NCI-H187 (cell line): ENCODE data around the gene FAM156B.
"Not testable (repeated sequence)": the region's sequence is repeated elsewhere in the genome, so short reads cannot be mapped to it uniquely, and the experiment has no call there.

ENCODE experiments used
- DNase-seq, 2 experiments: peaks; one replicate each; lab custom pipeline; 2025; lab: John Stamatoyannopoulos, UW

FAM156B gene

DNA sequence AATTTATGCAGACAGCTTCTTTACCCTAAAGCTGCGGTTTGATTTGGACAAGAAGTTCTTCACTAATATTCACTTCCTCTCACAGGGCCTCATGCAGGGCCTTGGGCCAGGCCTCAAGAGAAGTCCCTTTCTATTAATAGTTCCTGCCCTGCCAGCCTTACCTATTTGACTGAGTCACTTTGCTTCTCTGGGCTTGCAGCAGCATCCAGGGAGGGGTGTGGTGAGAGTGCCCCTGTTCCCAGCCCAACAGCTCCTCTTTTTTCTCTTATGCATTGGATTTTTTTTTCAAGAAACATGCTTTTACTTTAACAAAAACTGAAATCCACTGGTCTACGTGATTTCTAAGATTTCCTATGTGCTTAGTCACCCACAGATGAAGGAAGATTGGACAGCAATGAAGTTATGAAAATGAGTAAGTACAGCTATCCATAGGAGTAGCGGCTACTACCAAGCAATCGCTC lies 26.7 kb downstream of the FAM156B start:
- DNase-seq, result no peak

DNA sequence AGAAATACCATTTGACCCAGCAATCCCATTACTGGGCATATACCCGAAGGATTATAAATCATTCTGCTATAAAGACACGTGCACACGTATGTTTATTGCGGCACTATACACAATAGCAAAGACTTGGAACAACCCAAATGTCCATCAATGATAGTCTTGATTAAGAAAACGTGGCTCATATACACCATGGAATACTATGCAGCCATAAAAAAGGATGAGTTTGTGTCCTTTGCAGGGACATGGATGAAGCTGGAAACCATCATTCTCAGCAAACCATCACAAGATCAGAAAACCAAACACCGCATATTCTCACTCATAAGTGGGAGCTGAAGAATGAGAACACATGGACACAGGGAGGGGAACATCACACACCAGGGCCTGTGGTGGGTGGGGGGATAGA lies 33.1 kb downstream of the FAM156B start:
- not testable (repeated sequence) for DNase-seq

DNA sequence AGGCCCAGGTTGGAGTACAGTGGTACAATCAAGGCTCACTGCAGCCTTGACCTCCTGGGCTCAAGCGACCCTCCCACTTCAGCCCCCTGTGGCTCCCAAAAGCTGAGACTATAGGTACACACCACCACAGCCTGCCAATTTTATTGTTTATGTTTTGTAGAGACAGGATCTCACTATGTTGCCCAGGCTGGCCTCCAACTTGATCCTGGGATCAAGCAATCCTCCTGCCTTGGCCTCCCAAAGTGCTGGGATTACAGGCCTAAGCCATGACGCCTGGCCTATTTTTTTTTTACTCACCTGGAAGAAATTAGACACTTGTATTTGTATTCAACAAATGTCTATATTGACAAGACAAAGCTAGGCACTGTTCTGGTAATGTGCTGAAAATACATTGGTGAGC lies 36.1 kb downstream of the FAM156B start:
- DNase-seq, result no peak

DNA sequence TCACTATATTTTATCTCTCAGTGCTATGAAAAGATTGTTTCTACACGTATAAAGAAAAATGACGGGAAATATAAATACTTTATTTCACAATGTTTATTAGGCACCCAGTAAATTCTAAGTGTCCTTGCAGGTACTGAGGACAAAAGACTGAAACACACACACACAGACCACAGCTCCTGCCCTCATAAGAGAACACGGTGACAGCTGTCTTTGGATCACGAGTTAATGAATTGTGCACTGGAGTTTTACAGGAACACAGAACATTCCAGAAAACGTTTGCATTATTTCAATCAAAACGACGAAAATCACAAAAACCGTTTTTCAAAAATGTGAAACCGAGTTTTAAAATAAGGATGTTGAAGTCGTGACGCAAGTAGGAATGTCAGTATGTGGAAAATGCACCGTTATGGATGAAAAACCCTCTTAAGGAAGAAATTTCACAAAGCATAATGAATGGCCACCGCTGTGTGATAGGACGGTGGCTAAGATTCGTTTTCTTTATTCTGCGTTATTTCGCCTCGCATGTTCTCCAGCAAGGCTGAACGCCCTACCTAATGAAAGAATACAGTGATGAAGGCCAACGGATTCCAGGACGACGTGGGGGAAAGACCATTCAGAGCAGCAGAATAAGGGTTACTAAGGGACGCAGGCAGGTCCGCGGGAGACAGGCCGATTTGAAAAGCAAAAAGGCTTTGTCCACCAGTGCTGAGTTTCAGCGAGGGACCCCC lies 37.0 kb downstream of the FAM156B start:
- DNase-seq, result peak in 1 of 2 experiments; percentile 55

DNA sequence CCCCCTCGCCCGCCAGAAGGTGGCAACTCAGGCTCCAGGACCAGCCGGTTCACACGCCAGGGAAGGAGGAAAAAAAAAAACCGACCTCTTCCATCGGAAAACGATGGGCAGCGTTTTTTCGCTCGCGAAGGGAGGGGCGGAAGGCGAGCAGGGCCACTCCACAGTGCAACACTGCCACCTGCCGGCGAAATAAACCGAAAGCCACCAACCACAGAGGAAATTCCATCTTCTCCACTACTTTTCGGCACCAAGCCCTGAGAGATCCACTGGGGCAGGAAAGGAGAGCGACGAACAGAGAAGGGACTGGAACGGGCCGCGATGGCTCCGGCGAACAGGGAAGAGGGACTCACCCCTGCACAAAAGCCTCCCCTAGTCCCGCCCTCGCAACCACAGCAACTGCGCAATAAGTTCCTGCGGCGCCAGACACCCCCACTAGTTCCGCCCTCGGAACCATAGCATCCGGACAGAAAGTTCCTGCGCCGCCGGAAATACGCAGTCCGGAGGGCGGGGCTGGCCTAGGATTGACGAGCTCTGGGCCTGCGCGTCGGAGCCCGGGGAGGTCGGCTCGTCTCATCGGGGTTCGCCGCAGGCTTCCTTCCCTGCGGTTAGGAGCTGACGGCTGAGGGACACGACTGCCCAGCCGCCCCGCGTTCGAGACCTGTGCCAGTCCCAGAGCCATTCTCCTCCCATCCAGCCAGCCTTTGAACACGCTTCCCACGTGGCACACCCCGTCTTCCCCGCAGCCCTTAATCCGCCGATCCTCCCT lies 37.8 kb downstream of the FAM156B start:
- DNase-seq, result peak; percentile 73 to 77

DNA sequence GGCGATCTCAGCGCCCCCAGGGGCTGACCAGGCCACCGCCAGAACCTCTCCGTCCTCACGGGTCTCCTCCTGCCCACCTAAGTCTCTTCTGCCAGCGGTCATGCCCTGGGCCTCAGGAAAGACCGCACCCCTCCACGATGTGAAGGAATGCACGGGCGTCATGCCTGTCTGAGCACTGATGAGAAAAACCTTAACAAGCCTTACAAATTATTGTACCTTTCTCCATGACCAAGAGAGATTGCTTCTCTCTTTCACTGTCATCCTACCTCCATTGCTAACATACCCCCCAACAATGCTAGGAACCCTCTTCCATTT lies 38.3 kb downstream of the FAM156B start:
- DNase-seq, result not testable (repeated sequence)

DNA sequence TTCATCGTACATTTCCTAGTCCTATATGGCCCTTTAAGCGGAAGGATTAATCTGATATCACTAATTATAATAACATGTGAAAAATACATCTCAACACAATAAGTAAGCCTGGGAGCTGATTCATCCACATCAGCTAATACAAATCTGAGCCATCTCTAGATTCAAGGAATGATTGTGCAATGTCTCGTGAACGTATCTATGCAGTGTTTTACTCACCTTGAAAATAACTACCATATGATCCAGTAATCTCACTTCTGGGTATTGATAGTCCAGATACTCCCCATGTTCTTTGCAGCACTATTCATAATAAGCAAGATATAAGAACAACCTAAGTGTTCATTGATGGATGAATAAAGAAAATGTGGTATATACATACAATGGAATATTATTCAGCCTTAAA lies 43.6 kb downstream of the FAM156B start:
- not testable (repeated sequence) for DNase-seq

DNA sequence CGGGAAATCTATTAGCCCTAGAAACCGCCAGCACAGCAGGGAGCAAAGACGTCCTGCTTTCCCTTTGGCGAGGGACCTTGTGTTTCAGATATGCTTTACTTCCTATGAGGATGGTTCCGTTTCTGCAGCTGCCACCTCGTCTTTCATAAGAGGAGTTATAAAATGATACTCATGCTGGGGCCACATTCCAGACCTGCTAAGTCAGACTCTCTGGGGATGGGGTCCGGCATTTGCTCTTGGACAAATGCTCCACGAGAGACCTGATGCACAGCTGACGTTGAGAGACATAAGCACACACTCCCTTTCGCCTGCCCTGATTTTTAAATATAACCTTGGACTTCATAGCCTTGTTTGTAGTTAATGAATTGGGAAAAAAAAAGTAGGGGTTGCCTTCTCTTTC lies 44.6 kb downstream of the FAM156B start:
- not testable (repeated sequence) for DNase-seq

DNA sequence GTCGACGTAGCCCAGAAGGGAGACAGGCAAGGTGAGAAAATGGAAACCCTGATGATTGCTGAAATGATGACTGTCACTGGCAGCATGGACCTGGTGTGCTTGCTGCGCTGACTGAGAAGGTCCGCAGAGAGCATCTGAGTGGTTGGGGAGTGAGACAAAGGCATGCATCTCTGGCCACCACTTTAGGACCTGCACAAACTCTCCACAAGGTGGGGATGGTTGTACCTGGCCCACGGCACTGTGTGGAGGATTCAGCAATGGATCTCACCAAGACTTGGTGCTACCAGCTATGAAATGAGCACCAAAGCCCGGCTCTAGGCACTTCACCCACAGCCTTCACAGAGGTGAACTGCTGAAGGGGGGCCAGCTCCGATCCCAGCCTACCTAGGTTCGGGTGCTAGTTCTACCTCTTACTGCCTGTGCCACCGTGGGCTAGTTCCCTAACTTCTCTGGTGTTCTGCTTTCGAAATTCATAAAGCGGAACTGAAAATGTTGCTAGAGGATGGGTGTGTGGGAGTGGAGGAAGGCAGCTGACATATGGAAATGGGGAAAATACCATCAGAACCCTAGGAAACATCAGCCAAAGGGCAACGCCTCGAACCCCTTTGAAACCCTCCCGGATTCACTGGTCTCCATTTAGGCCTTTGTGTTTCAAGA lies 48.8 kb downstream of the FAM156B start:
- DNase-seq, result not testable (repeated sequence)

DNA sequence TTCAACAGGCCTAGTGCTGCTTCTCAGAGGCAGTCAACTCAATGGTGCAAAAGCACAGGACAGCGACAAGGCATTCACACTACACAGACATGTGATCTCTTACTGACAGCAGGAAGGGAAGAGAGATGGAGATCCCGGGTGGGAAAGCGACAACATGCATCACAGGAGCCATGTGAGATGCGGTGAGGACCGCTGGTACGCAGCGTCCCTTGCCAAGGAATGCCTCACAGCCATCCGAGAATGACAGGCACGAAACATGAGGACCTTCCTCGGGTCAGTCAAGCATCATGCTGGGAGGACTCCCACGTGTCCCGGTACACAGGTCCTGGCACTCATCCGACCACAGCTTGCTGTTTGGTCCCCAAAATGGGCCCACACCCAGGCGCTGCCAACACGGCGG lies 50.4 kb downstream of the FAM156B start:
- DNase-seq, result not testable (repeated sequence)

DNA sequence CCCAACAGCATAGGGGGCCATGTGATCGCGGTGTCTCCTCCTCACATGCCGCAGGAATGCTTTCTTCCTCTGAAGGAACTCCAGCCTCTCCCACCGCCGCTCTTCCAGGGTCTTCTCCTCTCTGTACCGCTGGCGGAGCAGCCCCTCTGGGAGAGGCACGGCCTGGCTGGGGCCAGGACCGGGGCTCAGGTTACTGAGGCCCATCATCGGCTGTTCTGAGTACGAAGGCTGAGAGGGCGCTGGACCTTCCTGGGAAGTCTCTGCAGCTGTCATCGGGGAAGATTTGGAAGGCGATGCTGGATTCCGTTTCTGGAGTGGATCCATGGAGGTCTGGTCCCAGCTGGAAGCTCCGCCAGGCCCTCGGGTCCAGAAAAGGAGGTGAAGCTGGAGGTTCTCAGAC lies 51.1 kb downstream of the FAM156B start:
- DNase-seq, result not testable (repeated sequence)

DNA sequence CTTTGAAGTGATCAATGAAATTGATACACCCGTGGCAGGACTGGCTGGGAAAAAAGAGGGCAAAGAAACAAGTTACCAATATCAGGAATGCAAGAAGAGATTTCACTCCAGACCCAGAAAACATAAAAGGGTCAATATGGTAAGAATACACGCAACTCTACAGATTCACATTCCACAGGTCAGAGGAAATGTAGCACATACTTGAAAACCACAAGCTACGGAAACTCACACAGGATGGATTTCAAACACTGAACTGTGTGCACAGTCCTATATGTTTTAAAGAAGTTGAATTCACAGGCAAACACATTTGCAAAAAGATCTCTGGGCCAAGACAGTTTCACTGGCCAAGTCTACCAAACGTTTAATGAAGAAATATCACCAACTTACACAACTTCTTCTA lies 52.2 kb downstream of the FAM156B start:
- DNase-seq, result not testable (repeated sequence)

DNA sequence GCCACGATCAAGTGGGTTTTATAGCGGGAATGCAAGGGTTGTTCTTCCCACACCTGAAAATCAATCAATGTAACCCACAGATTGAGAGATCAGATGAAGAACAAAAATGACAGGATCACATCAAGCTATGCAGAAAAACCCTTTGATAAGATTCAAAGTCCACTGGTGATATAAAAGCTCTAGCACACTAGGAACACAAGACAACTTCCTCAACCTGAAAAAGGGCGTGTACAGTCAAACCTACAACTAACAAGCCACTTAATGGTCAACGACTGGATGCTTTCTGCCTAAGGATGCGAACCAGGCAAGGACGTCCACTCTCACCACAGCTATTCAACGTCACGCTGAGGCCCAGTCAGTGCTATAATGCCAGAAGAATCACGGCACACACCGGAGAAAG lies 52.8 kb downstream of the FAM156B start:
- DNase-seq, result not testable (repeated sequence)
